HepG2 (cell line): ENCODE measurements around the gene ZNF563. TPM values are rescaled to one million over a fixed set of nuclear protein-coding genes. Genes with fewer than 3 reads are reported as not detected.

Experiments used
- polyA plus RNA-seq, 8 experiments: library from polyadenylated mRNA; depleted of rRNA in 3 of 8; stranded (reverse) in 7 of 8; unstranded in 1 of 8; fragments of >200 nt; fragmentation: Illumina TruSeq in 4 of 8; extraction: Trizol in 4 of 8; gene quantifications; 2 replicates each; pipeline versions ENCODE4 v1.2.1 to v1.2.3, GENCODE V29; 2011 to 2016; ENCODE audit warnings: low read depth in 4 of 8, missing spikeins in 1 of 8, mixed read lengths in 1 of 8; ENCODE audit not compliant: insufficient read depth in 1 of 8
- small RNA-seq, 3 experiments: library from RNA; depleted of rRNA; stranded (forward); fragments of <200 nt; gene quantifications; one replicate each; pipeline ENCODE3, GENCODE V24; 2012; ENCODE audit warnings: low read depth in 2 of 3, low replicate concordance in 1 of 3; ENCODE audit not compliant: insufficient read length in 3 of 3, insufficient read depth in 2 of 3
- total RNA-seq, 5 experiments: library from RNA; depleted of rRNA; stranded (reverse); fragments of >200 nt; fragmentation: Illumina TruSeq; extraction: Trizol; gene quantifications; 2 replicates each; pipeline ENCODE4 v1.2.3, GENCODE V29; 2016; ENCODE audit warnings: low read depth in 1 of 5

The ZNF563 gene
- total and polyA plus RNA-seq, 2 of the 13 experiments (the other 11 are each of a cell fraction or from before 2014, with no cell fraction given): 7.5 to 19.5 TPM

Small RNA genes lying within 50 kb of the gene (small RNA-seq; reads per million reads assigned to genes)
- 0 reads per million in 3 experiments for gene RPS29P23

Other genes with a start within 250 kb of the ZNF563 start
- 8.0 and 9.7 TPM in 2 replicates for gene ZNF20, start 193.3 kb downstream of the ZNF563 start, total RNA-seq (2016; rRNA removed; fragmentation: Illumina TruSeq; extraction: Trizol)
- 1.6 and 2.1 TPM in 2 replicates for gene ZNF20, start 193.3 kb downstream of the ZNF563 start, polyA plus RNA-seq (2011; rRNA removed)
- gene ZNF625, start 176.9 kb downstream of the ZNF563 start, total RNA-seq (2016; rRNA removed; fragmentation: Illumina TruSeq; extraction: Trizol): 12.2 and 17.7 TPM in 2 replicates
- 1.7 and 1.8 TPM in 2 replicates for gene ZNF625, start 176.9 kb downstream of the ZNF563 start, polyA plus RNA-seq (2011; rRNA removed)
- 10.2 and 16.6 TPM in 2 replicates for gene ZNF136, start 170.5 kb downstream of the ZNF563 start, total RNA-seq (2016; rRNA removed; fragmentation: Illumina TruSeq; extraction: Trizol)
- gene ZNF136, start 170.5 kb downstream of the ZNF563 start, polyA plus RNA-seq (2011; rRNA removed): 1.8 and 2.5 TPM in 2 replicates
- 15.7 and 16.6 TPM in 2 replicates for gene ZNF44, start 38.8 kb downstream of the ZNF563 start, total RNA-seq (2016; rRNA removed; fragmentation: Illumina TruSeq; extraction: Trizol)
- 6.6 and 6.9 TPM in 2 replicates for gene ZNF44, start 38.8 kb downstream of the ZNF563 start, polyA plus RNA-seq (2011; rRNA removed)
- 6.0 and 8.6 TPM in 2 replicates for gene ZNF442, start 32.0 kb upstream of the ZNF563 start, total RNA-seq (2016; rRNA removed; fragmentation: Illumina TruSeq; extraction: Trizol)
- 0.57 and 1.0 TPM in 2 replicates for gene ZNF442, start 32.0 kb upstream of the ZNF563 start, polyA plus RNA-seq (2011; rRNA removed)
- 17.9 and 27.0 TPM in 2 replicates for gene ZNF799, start 67.6 kb upstream of the ZNF563 start, total RNA-seq (2016; rRNA removed; fragmentation: Illumina TruSeq; extraction: Trizol)
- 4.7 and 7.7 TPM in 2 replicates for gene ZNF799, start 67.6 kb upstream of the ZNF563 start, polyA plus RNA-seq (2011; rRNA removed)
- gene ZNF443, start 107.4 kb upstream of the ZNF563 start, total RNA-seq (2016; rRNA removed; fragmentation: Illumina TruSeq; extraction: Trizol): 19.0 and 24.2 TPM in 2 replicates
- gene ZNF443, start 107.4 kb upstream of the ZNF563 start, polyA plus RNA-seq (2011; rRNA removed): 3.5 and 3.6 TPM in 2 replicates
- gene ZNF709, start 151.2 kb upstream of the ZNF563 start, total RNA-seq (2016; rRNA removed; fragmentation: Illumina TruSeq; extraction: Trizol): 3.9 and 4.7 TPM in 2 replicates
- gene ZNF709, start 151.2 kb upstream of the ZNF563 start, polyA plus RNA-seq (2011; rRNA removed): 1.0 and 1.5 TPM in 2 replicates
- 11.1 and 11.2 TPM in 2 replicates for gene ZNF564, start 217.8 kb upstream of the ZNF563 start, total RNA-seq (2016; rRNA removed; fragmentation: Illumina TruSeq; extraction: Trizol)
- 2.3 and 2.4 TPM in 2 replicates for gene ZNF564, start 217.8 kb upstream of the ZNF563 start, polyA plus RNA-seq (2011; rRNA removed)